GM21390 (cell line): Measurements from ENCODE around the gene RAB3GAP2.
"Not testable (repeated sequence)": the region's sequence is repeated elsewhere in the genome, so short reads cannot be mapped to it uniquely, and the experiment has no call there.

Source experiments
- ATAC-seq: cut with Tn5 transposase; IDR thresholded peaks from one replicate; pipeline ENCODE4 v1.9.1; 2021; ENCODE audit not compliant: unreplicated experiment

The RAB3GAP2 gene, protein sequence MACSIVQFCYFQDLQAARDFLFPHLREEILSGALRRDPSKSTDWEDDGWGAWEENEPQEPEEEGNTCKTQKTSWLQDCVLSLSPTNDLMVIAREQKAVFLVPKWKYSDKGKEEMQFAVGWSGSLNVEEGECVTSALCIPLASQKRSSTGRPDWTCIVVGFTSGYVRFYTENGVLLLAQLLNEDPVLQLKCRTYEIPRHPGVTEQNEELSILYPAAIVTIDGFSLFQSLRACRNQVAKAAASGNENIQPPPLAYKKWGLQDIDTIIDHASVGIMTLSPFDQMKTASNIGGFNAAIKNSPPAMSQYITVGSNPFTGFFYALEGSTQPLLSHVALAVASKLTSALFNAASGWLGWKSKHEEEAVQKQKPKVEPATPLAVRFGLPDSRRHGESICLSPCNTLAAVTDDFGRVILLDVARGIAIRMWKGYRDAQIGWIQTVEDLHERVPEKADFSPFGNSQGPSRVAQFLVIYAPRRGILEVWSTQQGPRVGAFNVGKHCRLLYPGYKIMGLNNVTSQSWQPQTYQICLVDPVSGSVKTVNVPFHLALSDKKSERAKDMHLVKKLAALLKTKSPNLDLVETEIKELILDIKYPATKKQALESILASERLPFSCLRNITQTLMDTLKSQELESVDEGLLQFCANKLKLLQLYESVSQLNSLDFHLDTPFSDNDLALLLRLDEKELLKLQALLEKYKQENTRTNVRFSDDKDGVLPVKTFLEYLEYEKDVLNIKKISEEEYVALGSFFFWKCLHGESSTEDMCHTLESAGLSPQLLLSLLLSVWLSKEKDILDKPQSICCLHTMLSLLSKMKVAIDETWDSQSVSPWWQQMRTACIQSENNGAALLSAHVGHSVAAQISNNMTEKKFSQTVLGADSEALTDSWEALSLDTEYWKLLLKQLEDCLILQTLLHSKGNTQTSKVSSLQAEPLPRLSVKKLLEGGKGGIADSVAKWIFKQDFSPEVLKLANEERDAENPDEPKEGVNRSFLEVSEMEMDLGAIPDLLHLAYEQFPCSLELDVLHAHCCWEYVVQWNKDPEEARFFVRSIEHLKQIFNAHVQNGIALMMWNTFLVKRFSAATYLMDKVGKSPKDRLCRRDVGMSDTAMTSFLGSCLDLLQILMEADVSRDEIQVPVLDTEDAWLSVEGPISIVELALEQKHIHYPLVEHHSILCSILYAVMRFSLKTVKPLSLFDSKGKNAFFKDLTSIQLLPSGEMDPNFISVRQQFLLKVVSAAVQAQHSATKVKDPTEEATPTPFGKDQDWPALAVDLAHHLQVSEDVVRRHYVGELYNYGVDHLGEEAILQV (N-terminal part only)

DNA sequence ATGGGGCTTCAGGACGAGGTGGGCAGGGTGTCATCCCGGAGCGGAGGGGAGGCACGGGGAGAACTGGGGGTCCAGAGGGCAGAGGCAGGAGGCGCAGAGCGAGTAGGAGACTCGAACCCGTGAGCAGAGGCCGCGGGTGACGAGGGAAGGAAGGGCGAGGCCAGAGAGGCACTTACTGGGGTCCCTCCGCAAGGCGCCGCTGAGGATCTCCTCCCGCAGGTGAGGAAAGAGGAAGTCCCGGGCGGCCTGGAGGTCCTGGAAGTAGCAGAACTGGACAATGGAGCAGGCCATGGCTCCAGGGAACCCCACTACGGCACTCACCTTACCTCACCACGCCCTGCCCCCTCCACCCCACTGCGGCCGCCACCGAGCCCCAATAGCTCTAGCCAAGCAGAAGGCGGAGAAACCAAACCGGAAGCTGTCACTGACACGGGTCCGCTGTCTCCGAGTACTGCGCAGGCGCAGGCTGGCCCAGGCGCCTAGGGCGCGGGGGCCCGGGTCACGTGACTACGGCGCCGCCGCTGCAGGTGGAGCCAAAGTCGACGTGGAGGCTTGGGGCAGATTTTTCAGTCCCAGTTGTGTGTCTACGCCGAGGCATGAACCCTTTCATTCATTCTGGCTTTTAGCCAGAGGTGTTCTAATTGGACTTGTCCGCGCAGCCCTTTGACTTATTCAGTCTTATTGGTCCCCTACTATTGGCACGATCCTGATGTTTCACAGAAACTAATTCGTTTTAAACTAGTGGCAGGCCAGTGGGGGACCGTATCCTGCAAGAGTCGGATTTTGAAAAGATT lies at the start of gene RAB3GAP2:
Gene RAB3GAP2, minus strand, starts transcription at position 407 of the 794 bp plus-strand sequence. Its CDS starts 116 bp downstream, at position 291.
- peak; percentile 96 for ATAC-seq

DNA sequence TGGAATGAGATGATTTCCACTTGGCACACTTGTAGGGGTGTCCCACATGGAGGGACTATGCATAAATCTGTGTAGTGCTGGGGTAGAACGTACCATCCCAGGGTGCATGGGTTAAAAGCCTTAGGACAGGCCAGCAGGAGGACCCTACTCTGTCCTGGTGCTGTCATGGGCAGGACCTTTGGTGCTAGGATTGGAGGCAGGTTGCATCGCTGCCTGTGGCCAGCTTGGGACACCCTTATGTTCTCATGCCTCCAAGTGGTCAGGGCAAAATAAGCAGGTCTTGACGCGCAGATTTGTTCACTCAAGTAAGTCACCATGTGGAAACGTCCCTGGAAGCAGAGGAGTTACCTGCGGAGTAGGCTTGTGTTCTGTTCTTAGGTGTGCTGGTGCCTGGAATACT lies 49.5 kb upstream of the RAB3GAP2 start:
- no peak for ATAC-seq

DNA sequence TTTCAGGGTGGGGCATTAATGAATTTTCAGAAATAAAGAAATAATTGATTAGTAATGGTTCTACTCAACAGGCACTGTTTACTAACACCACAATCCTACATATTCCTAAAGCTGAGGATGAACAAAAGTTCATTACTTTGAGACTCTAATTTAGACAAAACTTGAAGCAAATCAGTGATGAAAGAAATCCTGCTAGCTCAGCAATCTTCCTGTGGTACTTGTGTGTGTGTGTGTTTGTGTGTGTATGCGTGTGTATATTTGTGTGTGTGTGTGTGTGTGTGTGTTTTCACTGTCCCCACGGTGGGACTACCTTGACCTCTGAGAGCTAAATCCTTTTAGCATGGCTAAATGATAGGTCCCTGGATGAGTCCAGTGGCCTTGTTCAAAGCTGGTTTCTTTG lies 48.5 kb upstream of the RAB3GAP2 start:
- no peak for ATAC-seq

DNA sequence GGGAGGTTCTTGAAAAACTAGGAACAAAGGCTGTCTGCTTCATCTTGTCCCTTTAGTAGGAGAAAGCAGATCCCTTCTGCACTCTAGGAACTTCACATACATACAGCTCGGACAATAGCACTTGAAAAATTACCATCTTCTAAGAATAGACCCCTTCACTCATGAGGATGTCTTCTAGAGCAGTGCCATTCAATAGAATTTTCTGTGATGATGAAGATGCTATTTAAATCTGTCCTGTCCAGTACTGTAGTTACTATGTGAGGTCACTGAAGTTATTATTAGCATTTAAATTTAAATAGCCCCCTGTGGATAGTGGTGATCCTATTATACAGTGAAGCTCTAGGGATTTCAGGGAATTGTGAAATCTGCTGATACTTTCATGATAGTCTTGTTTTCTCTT lies 46.4 kb upstream of the RAB3GAP2 start:
- ATAC-seq: no peak

DNA sequence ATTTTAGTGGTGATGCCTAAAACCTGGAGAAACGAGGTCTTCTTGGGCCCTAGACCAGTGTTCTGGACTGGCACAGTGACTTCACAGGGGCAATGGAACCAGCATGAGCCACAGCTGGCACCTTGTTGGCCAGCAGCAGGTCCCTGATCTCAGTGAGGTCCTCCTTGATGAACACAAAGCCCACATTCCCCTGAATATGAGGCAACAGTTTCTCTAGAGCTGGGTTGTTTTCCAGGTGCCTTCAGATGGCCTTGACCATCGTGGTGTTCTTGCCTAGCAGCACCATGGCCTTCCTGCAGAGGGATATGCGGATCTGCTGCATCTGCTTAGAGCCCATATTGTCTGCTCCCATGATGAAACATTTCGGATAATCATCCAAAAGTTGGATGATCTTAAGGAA lies 44.9 kb upstream of the RAB3GAP2 start:
- ATAC-seq: no peak

DNA sequence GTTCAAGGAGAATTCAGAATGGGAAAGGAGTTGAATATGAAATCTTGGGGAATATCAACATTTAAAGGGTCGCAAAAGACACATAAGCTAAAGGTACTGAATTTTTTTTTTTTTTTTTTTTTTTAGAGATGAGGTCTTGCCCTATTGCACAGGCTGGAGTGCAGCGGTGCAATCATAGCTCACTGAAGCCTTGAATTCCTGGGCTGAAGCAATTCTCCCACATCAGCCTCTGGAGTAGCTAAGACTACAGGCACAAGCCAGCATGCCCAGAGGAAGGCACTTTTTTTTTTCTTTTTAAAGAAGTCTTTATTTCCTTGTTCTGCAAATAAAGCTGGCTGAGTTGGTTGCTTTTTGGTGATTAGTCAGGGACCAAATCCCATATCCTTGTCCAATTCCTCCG lies 44.1 kb upstream of the RAB3GAP2 start:
- no peak for ATAC-seq

DNA sequence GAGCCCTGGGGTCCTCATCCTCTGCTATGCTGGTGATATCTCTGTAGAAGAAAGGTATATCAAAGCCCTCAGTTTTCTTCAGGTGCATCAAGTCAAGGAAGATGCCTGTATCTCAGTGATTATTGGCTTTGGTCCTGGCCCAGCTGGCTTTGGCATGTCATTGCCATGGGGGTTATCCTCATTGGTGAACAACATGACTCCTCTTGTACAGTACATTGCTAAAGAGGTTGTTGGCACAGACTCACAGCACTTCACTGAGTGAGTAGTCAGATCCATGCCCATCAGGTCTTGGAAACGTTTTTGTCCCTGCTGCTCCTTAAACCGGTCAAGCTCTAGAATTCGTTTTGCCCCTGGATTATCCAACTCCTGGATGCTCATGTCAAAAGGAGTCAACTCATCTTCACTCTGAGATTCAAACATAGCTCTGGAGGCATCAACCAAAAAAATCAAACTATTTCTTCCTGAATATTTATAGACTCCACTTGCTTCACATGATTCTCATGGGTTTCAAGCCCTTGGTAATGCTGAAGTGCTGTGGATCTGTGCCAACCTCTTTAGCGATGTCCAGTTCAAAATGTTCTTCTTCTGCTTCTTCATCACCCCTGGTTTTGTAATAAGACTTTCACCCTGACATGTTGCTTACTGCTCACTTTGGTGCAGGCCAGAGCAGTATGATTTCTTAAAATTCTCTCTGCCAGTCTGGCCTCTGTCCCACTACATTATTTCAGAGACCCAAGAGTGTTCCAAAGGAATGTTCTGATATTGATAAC lies 43.0 kb upstream of the RAB3GAP2 start:
- ATAC-seq: no peak

DNA sequence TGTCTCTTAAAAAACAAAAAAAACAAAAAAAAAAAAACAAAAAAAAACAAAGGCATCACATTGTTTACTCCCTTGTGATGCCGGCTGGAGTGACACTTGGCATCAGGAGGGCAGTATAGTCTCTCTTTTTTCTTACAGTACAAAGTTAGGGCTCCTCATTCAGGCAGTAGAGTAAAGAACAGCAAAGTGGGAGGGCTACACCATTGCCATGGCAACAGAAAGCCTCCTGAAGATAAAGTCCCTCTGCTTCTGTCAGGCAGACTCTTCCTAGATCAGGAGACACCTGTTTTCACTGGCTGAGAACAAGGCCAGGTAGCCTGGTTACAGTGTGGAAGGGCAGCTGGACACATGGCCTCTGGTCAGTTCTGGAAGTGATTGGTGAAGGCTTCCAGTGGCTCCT lies 41.3 kb upstream of the RAB3GAP2 start:
- no peak for ATAC-seq

DNA sequence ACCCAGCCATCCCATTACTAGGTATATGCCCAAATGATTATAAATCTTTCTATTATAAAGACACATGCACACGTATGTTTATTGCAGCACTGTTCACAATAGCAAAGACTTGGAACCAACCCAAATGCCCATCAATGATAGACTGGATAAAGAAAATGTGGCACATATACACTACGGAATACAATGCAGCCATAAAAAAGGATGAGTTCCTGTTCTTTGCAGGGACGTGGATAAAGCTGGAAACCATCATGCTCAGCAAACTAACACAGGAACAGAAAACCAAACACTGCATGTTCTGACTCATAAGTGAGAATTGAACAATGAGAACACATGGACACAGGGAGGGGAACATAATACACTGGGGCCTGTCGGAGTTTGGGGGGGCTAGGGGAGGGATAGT lies 37.9 kb upstream of the RAB3GAP2 start:
- ATAC-seq: not testable (repeated sequence)

DNA sequence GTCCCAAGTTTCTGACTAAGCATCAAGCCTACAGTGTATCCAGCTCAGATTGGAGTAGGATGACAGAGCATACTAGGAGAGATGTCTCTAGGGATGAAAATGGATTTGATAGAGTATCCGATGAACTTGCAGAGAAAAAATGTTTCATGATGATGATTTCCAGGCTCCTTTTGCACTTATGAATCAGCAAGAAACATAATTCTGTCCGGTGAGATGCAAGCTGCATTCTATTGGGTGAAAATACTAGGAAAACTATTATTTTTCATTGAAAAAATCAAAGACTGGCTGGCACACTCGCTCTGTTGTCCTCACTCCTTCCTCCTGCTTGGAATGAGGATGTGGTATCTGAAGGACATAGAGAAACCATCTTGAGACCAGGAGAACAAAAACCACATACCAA lies 35.4 kb upstream of the RAB3GAP2 start:
- no peak for ATAC-seq

DNA sequence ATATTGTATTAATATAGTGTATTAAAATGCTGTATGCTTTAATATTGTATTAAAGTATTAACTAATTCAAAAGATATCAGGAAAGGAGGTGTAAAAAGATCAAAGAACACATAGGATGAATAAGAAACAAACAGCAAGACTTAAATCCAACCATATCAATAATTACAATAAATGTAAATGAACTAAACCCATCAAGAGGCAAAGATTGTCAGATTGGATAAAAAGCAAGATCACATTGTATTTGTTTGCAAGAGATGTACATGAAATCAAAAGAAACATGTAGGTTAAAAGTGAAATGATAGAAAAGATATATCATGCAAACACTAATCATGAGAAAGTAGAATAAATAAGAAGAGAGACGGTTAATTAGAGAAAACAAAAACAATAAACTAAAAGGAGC lies 34.1 kb upstream of the RAB3GAP2 start:
- no peak for ATAC-seq

DNA sequence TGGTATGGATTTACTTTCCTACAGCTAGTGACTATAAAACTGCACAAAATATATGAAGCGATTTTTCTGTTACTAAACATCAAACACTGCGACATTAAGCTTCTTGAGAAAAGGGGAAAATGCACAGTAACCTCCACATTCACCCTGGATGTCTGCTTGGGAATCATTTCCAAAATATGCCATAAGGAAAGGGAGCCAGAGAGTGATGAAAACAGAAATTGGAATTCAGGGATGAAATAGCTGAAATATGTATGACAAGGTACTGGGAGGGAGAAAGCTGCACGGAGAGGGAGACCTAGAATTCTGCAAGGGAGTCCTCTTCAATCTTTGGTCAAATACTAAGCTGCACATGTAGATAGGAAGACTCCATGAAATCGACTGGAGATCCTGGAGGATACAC lies 31.6 kb upstream of the RAB3GAP2 start:
- ATAC-seq: no peak

DNA sequence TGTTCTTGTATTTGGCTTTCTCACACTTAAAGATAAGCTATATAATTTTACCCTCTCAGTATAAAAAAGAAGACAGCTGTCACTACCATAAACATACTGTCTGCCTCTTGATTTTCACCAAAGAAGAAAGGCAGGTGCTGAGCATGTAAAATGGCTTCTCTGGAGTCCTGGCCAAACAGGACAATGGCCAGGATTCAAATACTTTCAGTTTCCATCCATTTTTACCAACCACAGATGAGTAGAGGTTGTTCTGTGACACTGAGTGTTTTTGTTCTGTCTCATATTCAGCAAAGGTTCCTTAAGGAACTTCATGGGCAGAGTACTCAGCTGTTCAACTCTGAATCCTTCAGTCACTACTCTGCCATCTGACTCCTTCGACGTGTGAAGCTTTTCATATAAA lies 29.4 kb upstream of the RAB3GAP2 start:
- ATAC-seq: no peak

DNA sequence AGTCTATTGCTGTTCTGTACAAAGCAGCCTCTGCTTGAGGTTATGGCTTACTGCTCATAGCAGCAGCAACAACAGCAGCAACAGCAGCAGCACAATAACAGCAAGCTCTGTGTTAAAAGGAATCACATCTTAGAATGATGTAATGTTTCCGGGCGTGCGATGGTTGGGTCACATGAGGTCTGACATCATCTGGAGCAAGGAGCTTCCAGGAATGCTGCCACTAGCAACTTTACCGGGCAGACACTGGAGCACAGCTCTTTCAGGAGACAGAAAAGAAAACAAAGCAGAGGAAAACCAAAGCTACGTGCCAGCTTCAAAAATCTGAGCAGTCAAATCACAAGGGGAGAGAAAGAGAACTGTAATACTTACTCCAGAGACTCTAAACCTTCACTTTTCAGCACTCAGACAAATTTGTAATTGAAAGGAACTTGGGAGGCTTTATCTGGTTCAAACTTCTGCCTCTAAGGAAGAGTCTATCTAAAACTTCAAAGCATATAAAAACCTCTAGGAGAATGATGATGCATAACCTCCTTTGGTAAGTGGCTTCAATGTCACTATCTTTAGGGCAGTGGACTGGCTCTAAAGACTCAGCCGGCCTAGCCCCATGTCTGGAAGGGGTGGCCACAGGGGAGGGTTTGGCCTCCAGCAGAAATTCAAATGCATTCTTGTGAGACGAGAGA lies 28.3 kb upstream of the RAB3GAP2 start:
- ATAC-seq: no peak

DNA sequence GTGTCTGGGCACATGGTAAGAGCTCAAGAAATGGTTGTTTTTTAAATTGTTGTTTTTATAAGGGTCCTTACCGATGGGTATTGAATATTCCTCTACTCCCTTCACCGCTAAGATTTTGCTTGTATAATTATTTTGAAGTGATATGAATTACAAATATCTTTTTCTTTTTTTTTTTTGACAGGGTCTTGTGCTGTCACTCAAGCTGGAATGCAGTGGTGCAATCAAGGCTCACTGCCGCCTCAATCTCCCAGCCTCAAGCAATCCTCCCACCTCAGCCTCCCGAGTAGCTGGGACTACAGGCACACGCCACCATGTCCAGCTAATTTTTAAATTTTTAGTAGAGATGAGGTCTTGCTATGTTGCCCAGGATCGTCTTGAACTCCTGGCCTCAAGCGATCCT lies 27.1 kb upstream of the RAB3GAP2 start:
- no peak for ATAC-seq

DNA sequence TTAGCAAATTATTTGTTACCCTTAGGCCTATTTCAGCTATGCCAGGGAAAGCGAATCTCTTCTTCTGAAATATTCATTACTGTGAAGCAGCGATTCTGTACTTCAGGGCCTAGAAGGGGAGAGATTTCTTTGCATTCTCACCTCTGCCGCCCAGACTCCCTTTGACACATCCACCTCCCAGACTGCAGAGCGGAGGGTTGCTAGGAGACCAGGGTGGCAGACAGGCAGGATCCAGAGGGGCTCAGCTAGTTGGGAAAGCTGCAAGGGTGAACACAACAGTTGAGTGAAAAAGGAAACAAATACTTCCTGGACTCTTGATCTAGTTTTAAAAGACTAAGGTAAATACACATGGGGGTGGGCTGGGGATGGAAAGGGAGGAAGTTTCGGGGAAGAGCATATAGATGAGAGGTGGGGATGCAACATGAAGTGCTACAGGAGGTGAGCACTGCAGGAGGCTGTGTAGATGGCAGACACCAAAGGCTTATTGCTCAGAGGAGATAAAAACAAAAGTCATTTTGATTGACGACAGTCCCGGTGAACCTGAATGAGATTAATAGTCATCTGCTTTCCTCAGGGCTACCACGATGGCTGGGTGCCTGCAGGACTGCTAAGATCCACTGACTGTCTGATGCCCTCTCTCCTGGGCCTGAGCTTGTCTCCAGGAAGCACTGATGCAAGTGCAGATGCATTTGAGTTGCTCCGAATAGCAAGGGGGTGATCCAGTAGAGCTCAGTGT lies 26.4 kb upstream of the RAB3GAP2 start:
- ATAC-seq: no peak

DNA sequence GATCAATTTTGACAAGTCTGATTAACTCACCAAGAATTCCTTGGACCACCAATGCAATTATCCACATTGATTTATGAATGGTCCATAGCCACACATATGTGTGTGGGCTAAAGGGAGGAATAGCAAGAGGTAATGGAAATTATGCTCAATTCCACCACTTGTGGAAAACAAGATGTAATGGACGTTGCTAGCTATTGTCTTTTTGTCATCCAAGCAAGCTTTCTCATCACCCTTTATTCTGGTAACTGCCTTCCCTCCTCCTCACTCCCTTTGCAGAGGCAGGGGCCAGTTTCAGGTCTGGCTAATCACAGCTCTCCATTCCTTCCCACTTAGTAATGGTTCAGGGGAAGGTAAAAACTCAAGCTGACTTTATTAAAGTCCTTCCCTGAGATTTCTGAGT lies 24.7 kb upstream of the RAB3GAP2 start:
- no peak for ATAC-seq

DNA sequence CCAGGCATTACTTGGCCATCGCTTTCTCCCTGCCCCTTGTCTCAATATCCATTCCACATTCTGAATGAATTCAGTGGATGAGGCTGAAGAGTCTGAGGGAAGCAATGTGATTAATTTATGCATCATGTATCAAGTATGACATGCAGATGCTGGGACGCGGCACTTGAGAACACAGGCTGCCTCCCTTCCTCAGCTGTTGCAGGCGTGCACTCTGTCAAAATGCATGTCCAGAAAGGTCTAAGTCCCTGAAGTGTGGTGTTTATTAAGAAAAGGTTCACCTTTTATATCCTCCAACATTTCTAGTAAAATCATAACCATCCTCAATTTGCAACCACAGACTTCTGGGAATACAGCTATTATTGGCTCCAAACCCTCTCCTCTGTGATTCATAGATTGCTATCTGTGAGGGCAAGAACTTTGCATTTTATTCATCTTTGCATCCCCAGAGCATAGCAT lies 22.6 kb upstream of the RAB3GAP2 start:
- no peak for ATAC-seq
